GM12875 (cell line): ENCODE data around the gene CD38.

Source experiments
- H3K4me3 ChIP-seq: one replicate; pipeline ENCODE4 v1.5.1; 2011; ENCODE audit warnings: low read depth, low read length, control low read depth
- CTCF ChIP-seq: IDR thresholded peaks from 2 replicates; pipeline ENCODE4 v1.5.1; 2011; ENCODE audit warnings: low read depth, mild to moderate bottlenecking, control low read depth, inconsistent platforms, low read length, moderate library complexity, borderline replicate concordance; ENCODE audit not compliant: insufficient read depth

CD38 gene

GRCh38 chr4:15740764-15741404 lies 37.2 kb upstream of the CD38 start:
- TF ChIP-seq CTCF = no peak
- H3K4me3 ChIP-seq = no peak overlapping the region

GRCh38 chr4:15742083-15742582 lies 36.0 kb upstream of the CD38 start:
- no peak for TF ChIP-seq CTCF
- no peak overlapping the region for H3K4me3 ChIP-seq

- no peak for TF ChIP-seq CTCF
- H3K4me3 ChIP-seq = no peak overlapping the region
These were observed 35.5 kb upstream of the CD38 start for GRCh38 chr4:15742637-15743036.

GRCh38 chr4:15744016-15744545 lies 34.0 kb upstream of the CD38 start:
- H3K4me3 ChIP-seq = no peak overlapping the region
- no peak for TF ChIP-seq CTCF

GRCh38 chr4:15746110-15746509 lies 32.0 kb upstream of the CD38 start:
- H3K4me3 ChIP-seq = no peak overlapping the region
- TF ChIP-seq CTCF = no peak

- no peak for TF ChIP-seq CTCF
- no peak overlapping the region for H3K4me3 ChIP-seq
These were observed 29.1 kb upstream of the CD38 start for GRCh38 chr4:15749001-15749400.

- TF ChIP-seq CTCF = no peak
- no peak overlapping the region for H3K4me3 ChIP-seq
These were observed 27.0 kb upstream of the CD38 start for GRCh38 chr4:15751153-15751552.
